Activated naive CD8-positive, alpha-beta T cell treated with anti-CD3 and anti-CD28 coated beads, Interleukin-2, amount 50 U/mL, for 24 hours (primary cell): ENCODE measurements around the gene SLC30A1.

ENCODE experiments used
- ATAC-seq: fragments of 150-1000 bp; cut with Tn5 transposase; one replicate; pipeline ENCODE4 v1.10.0; 2021
- DNase-seq: peaks from one replicate; pipeline ENCODE4 v3.0.0; 2021
- H3K27ac Mint-ChIP-seq: one replicate; pipeline ENCODE4 v1.8.0; 2021; ENCODE audit warnings: mild to moderate bottlenecking, mixed read lengths
- H3K27me3 Mint-ChIP-seq: one replicate; pipeline ENCODE4 v1.8.0; 2021; ENCODE audit warnings: mixed read lengths
- H3K36me3 Mint-ChIP-seq: one replicate; pipeline ENCODE4 v1.8.0; 2021; ENCODE audit warnings: low read depth, mixed read lengths
- H3K4me1 Mint-ChIP-seq: one replicate; pipeline ENCODE4 v1.8.0; 2021; ENCODE audit warnings: mixed read lengths
- H3K4me3 Mint-ChIP-seq: one replicate; pipeline ENCODE4 v1.8.0; 2021; ENCODE audit warnings: mild to moderate bottlenecking, moderate library complexity, mixed read lengths
- H3K9me3 Mint-ChIP-seq: one replicate; pipeline ENCODE4 v1.8.0; 2021; ENCODE audit warnings: mixed read lengths

SLC30A1 gene

DNA sequence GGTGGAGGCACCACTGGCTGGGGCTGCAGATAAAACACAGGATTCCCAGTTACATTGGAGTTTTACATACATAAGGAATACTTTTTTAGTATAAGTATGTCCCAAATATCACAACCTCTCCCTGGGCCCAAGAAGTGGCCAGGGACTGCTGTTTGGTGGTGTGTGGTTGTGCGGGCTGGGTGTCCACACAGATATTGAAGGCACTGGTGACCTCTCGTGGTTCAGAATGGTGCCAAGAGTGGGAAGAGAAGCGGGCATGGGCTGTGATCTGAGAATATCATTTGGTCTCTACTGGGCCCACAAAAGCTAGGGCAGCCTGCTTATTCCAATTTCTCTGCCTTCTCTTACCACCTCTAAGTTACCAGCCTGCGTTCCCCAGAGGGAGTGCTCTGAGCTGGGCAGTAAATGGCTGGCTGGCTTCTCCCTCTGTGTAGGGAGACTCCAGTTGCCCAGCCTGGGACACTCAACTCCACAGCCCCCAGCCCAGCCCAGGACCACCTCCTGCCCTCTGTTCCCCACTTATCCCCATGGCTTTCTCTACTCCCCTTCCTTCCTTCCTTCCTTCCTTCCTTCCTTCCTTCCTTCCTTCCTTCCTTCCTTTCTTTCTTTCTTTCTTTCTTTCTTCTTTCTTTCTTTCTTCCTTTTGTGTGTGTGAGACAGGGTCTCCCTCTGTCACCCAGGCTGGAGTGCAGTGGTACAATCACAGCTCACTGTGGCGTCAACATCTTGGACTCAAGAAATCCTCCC is 44.2 kb downstream of the SLC30A1 start:
- Mint-ChIP-seq H3K27ac (no peak overlapping the region), H3K36me3 (no peaks in the 10 kb centered on the region), H3K9me3 (no peaks in the 10 kb centered on the region), H3K27me3 (no peaks in the 10 kb centered on the region), H3K4me3 (no peak overlapping the region), H3K4me1 (no peaks in the 10 kb centered on the region)
- DNase-seq (no peak), ATAC-seq (no peak)

- Mint-ChIP-seq H3K27ac (no peak overlapping the region), H3K9me3 (no peaks in the 10 kb centered on the region), H3K36me3 (no peaks in the 10 kb centered on the region), H3K4me1 (peaks cover 8% of the 10 kb centered on the region), H3K27me3 (no peaks in the 10 kb centered on the region), H3K4me3 (no peak overlapping the region)
- ATAC-seq (no peak), DNase-seq (no peak)
These were observed 46.9 kb downstream of the SLC30A1 start for GRCh38 chr1:211532088-211532444.

- H3K27ac Mint-ChIP-seq: no peak overlapping the region
These were observed 47.5 kb downstream of the SLC30A1 start for GRCh38 chr1:211531194-211532087.

GRCh38 chr1:211530102-211530501 is 48.9 kb downstream of the SLC30A1 start:
- ATAC-seq (no peak), DNase-seq (no peak)
- H3K27me3 Mint-ChIP-seq: no peaks in the 10 kb centered on the region
- no peaks in the 10 kb centered on the region for H3K9me3 Mint-ChIP-seq
- H3K36me3 Mint-ChIP-seq: no peaks in the 10 kb centered on the region
- peaks cover 11% of the 10 kb centered on the region for H3K4me1 Mint-ChIP-seq
- H3K4me3 Mint-ChIP-seq: no peak overlapping the region
- H3K27ac Mint-ChIP-seq: no peak overlapping the region

More at GRCh38 chr1:211531194-211532087, 47.5 kb downstream of the SLC30A1 start:
- H3K4me3 Mint-ChIP-seq: no peak overlapping the region
- no peak for DNase-seq
- no peaks in the 10 kb centered on the region for H3K9me3 Mint-ChIP-seq
- H3K27me3 Mint-ChIP-seq: no peaks in the 10 kb centered on the region
- peaks cover 11% of the 10 kb centered on the region for H3K4me1 Mint-ChIP-seq
- ATAC-seq: no peak
- no peaks in the 10 kb centered on the region for H3K36me3 Mint-ChIP-seq

- no peak for ATAC-seq
- peaks cover 11% of the 10 kb centered on the region for H3K4me1 Mint-ChIP-seq
- no peaks in the 10 kb centered on the region for H3K9me3 Mint-ChIP-seq
- DNase-seq: no peak
- no peak overlapping the region for H3K4me3 Mint-ChIP-seq
- no peaks in the 10 kb centered on the region for H3K27me3 Mint-ChIP-seq
- H3K36me3 Mint-ChIP-seq: no peaks in the 10 kb centered on the region
- no peak overlapping the region for H3K27ac Mint-ChIP-seq
These were observed 49.5 kb downstream of the SLC30A1 start for GRCh38 chr1:211529453-211529852.

- DNase-seq: no peak
- Mint-ChIP-seq H3K4me1 (peaks cover 11% of the 10 kb centered on the region), H3K9me3 (no peaks in the 10 kb centered on the region), H3K36me3 (no peaks in the 10 kb centered on the region), H3K27me3 (no peaks in the 10 kb centered on the region), H3K4me3 (no peak overlapping the region), H3K27ac (no peak overlapping the region)
- ATAC-seq: no peak
These were observed 50.0 kb downstream of the SLC30A1 start for GRCh38 chr1:211529011-211529410.

DNA sequence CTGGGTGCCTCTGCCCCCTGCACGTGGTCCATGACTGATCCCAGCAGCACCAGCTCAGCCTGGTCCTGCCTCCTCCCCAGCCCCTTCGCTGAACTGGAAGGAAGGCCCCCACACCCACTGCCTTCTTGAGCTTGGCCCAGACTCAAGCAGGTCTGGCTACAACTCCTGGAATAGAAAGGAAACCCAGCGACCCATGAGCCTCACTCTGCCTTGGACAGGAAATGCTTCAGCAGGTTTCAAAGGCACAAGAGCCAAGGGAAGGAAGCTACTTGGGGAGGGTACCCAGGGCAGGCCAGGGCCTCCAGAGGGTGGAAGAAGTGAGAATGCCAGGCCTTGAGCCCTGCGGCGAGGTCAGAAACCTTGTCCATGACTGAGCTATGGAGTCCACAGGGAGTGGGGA is 51.1 kb downstream of the SLC30A1 start:
- no peak for DNase-seq

GRCh38 chr1:211527006-211527405 is 52.0 kb downstream of the SLC30A1 start:
- Mint-ChIP-seq H3K9me3 (no peaks in the 10 kb centered on the region), H3K36me3 (no peaks in the 10 kb centered on the region), H3K4me1 (peaks cover 11% of the 10 kb centered on the region), H3K27ac (no peak overlapping the region), H3K4me3 (no peak overlapping the region), H3K27me3 (no peaks in the 10 kb centered on the region)
- DNase-seq (no peak), ATAC-seq (peak; percentile 69)

More for the DNA sequence above, 51.1 kb downstream of the SLC30A1 start:
- peaks cover 11% of the 10 kb centered on the region for H3K4me1 Mint-ChIP-seq
- H3K27me3 Mint-ChIP-seq: no peaks in the 10 kb centered on the region
- no peak for ATAC-seq
- no peaks in the 10 kb centered on the region for H3K36me3 Mint-ChIP-seq
- no peaks in the 10 kb centered on the region for H3K9me3 Mint-ChIP-seq
- H3K4me3 Mint-ChIP-seq: no peak overlapping the region
- no peak overlapping the region for H3K27ac Mint-ChIP-seq

DNA sequence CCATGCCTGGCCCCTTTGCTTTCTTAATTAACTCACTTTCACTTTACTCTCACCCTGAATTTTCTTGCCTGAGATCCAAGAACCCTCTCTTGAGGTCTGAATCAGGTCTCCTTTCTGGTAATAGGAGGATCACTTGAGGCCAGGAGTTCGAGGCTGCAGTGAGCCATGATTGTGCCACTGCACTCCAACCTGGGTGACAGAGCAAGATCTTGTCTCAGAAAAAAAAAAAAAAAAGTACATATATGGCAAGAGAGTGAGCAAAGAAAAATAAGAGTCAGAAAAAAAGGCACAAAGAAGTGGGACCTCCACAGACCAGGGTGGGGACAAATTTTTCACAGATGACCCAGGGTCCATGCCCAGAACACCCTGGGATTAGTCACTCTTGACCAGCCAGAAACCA is 52.9 kb downstream of the SLC30A1 start:
- H3K27me3 Mint-ChIP-seq: no peaks in the 10 kb centered on the region
- H3K36me3 Mint-ChIP-seq: no peaks in the 10 kb centered on the region
- H3K27ac Mint-ChIP-seq: no peak overlapping the region
- H3K4me3 Mint-ChIP-seq: no peak overlapping the region
- ATAC-seq (no peak), DNase-seq (no peak)
- H3K9me3 Mint-ChIP-seq: no peaks in the 10 kb centered on the region
- H3K4me1 Mint-ChIP-seq: peaks cover 11% of the 10 kb centered on the region

DNA sequence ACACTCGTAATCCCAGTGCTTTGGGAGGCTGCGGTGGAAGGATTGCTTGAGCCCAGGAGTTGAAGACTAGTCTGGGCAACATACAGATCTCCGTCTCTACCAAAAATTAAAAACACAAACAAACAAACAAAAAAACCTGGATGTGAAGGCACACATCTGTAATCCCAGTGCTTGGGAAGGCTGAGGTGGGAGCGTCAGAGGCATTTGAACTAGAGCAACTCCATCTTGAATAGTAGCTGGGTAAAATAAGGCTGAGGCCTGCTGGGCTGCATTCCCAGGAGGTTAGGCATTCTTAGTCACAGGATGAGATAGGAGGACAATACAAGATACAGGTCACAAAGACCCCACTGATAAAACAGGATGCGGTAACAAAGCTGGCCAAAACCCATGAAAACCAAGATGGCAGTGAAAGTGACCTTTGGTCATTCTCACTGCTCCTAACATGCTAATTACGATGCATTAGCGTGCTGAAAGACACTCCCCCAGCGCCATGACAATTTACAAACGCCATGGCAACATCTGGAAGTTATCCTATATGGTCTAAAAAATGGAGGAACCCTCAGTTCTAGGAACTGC is 53.8 kb downstream of the SLC30A1 start:
- Mint-ChIP-seq H3K27ac (no peak overlapping the region), H3K36me3 (no peaks in the 10 kb centered on the region), H3K9me3 (no peaks in the 10 kb centered on the region), H3K4me1 (peaks cover 11% of the 10 kb centered on the region), H3K27me3 (no peaks in the 10 kb centered on the region), H3K4me3 (no peak overlapping the region)
- no peak for DNase-seq
- ATAC-seq: no peak

- DNase-seq (no peak), ATAC-seq (no peak)
- Mint-ChIP-seq H3K27ac (no peak overlapping the region), H3K9me3 (no peaks in the 10 kb centered on the region), H3K4me3 (no peak overlapping the region), H3K36me3 (no peaks in the 10 kb centered on the region), H3K4me1 (peaks cover 11% of the 10 kb centered on the region), H3K27me3 (peaks cover 3% of the 10 kb centered on the region)
These were observed 54.4 kb downstream of the SLC30A1 start for GRCh38 chr1:211524521-211524920.

GRCh38 chr1:211522804-211523203 is 56.2 kb downstream of the SLC30A1 start:
- no peaks in the 10 kb centered on the region for H3K9me3 Mint-ChIP-seq
- peaks cover 9% of the 10 kb centered on the region for H3K4me1 Mint-ChIP-seq
- no peak for ATAC-seq

More at GRCh38 chr1:211522804-211523203, 56.2 kb downstream of the SLC30A1 start:
- peaks cover 3% of the 10 kb centered on the region for H3K27me3 Mint-ChIP-seq
- H3K27ac Mint-ChIP-seq: no peak overlapping the region
- no peaks in the 10 kb centered on the region for H3K36me3 Mint-ChIP-seq
- no peak for DNase-seq
- H3K4me3 Mint-ChIP-seq: no peak overlapping the region
